PFSK-1 (cell line): ENCODE measurements around the gene NAXE.
A peak's percentile ranks its signal among the peaks of the same experiment; 100 is the strongest.

Experiments
- FOXP2 ChIP-seq: optimal IDR thresholded peaks from 2 replicates; pipeline ENCODE3; 2011; ENCODE audit warnings: borderline replicate concordance, control low read depth, inconsistent platforms; ENCODE audit not compliant: insufficient read depth; ENCODE audit errors: extremely low read length, extremely low read depth
- POLR2AphosphoS5 ChIP-seq: IDR thresholded peaks from 2 replicates; pipeline ENCODE4 v1.6.1; 2012; ENCODE audit warnings: low read depth, mild to moderate bottlenecking, control low read depth, low read length, moderate library complexity
- REST ChIP-seq, 2 experiments: IDR thresholded peaks; 2 replicates each; pipeline versions ENCODE4 v1.6.1 to v1.8.0; 2011 to 2012; ENCODE audit warnings: low read depth in 2 of 2, low read length in 2 of 2, control low read depth in 1 of 2, inconsistent platforms in 1 of 2, mild to moderate bottlenecking in 1 of 2, moderate library complexity in 1 of 2; ENCODE audit not compliant: insufficient read depth in 1 of 2
- SIN3A ChIP-seq: IDR thresholded peaks from 2 replicates; pipeline ENCODE4 v1.6.1; 2012; ENCODE audit warnings: mild to moderate bottlenecking, low read length, moderate library complexity, borderline replicate concordance; ENCODE audit not compliant: insufficient read depth
- TAF1 ChIP-seq: IDR thresholded peaks from 2 replicates; pipeline ENCODE4 v1.6.1; 2012; ENCODE audit warnings: low read length, control low read depth, borderline replicate concordance; ENCODE audit not compliant: insufficient read depth

Gene NAXE

GRCh38 chr1:156615946-156616345, 24.4 kb downstream of the NAXE start:
- no peak for TF ChIP-seq REST (IDR thresholded peaks at IDR 0.05; ENCODE audit: insufficient read depth in 1 of 2, low read depth in 2 of 2, low read length in 2 of 2)
- no peak for TF ChIP-seq TAF1
- TF ChIP-seq SIN3A: no peak
- TF ChIP-seq FOXP2: no peak
- no peak for TF ChIP-seq POLR2AphosphoS5

GRCh38 chr1:156616463-156616862, 24.9 kb downstream of the NAXE start:
- no peak for TF ChIP-seq FOXP2
- TF ChIP-seq POLR2AphosphoS5: 0 out of 2 replicates have a peak, but pooled peaks have one; percentile 49
- no peak for TF ChIP-seq SIN3A
- TF ChIP-seq REST (IDR thresholded peaks at IDR 0.05; ENCODE audit: insufficient read depth in 1 of 2, low read depth in 2 of 2, low read length in 2 of 2): peak in 1 of 2 experiments; percentile 71; a peak in 2 of 4 replicates

- no peak for TF ChIP-seq POLR2AphosphoS5
- TF ChIP-seq SIN3A: no peak
- TF ChIP-seq REST (IDR thresholded peaks at IDR 0.05; ENCODE audit: insufficient read depth in 1 of 2, low read depth in 2 of 2, low read length in 2 of 2): no peak
- TF ChIP-seq TAF1: no peak
Observed at GRCh38 chr1:156618853-156619581, 27.4 kb downstream of the NAXE start, which contains the start of gene HAPLN2. TSS of gene HAPLN2 (plus strand) at chr1:156619415. CDS start at chr1:156623491, 4,076 bp downstream.

GRCh38 chr1:156619582-156619955, 28.0 kb downstream of the NAXE start:
- TF ChIP-seq REST (IDR thresholded peaks at IDR 0.05; ENCODE audit: insufficient read depth in 1 of 2, low read depth in 2 of 2, low read length in 2 of 2): no peak
- no peak for TF ChIP-seq SIN3A
- no peak for TF ChIP-seq TAF1
- no peak for TF ChIP-seq POLR2AphosphoS5
- no peak for TF ChIP-seq FOXP2

GRCh38 chr1:156622581-156623297, 31.2 kb downstream of the NAXE start:
- TF ChIP-seq SIN3A (no peak), FOXP2 (no peak), POLR2AphosphoS5 (no peak), TAF1 (no peak), REST (IDR thresholded peaks at IDR 0.05; ENCODE audit: insufficient read depth in 1 of 2, low read depth in 2 of 2, low read length in 2 of 2) (no peak)
